HUES64 (cell line): ENCODE data around the gene CALD1.

ENCODE experiments used
- H3K27ac ChIP-seq: 2 replicates; pipeline ENCODE4 v1.7.0; 2013; ENCODE audit warnings: low read depth, low read length, inconsistent platforms
- H3K27me3 ChIP-seq: 2 replicates; pipeline ENCODE4 v1.6.1; 2013; ENCODE audit warnings: mild to moderate bottlenecking, low read length; ENCODE audit not compliant: insufficient read depth
- H3K36me3 ChIP-seq: 2 replicates; pipeline ENCODE4 v1.6.1; 2013; ENCODE audit warnings: mild to moderate bottlenecking, low read length; ENCODE audit not compliant: insufficient read depth
- H3K4me1 ChIP-seq: 2 replicates; pipeline ENCODE4 v1.6.1; 2013; ENCODE audit warnings: mild to moderate bottlenecking, low read length, moderate library complexity; ENCODE audit not compliant: insufficient read depth
- H3K4me3 ChIP-seq: 2 replicates; pipeline ENCODE4 v1.5.1; 2013; ENCODE audit warnings: mild to moderate bottlenecking, low read length, moderate library complexity
- H3K9ac ChIP-seq: 2 replicates; pipeline ENCODE4 v1.6.1; 2013; ENCODE audit warnings: mild to moderate bottlenecking, low read depth, low read length
- H3K9me3 ChIP-seq: 2 replicates; pipeline ENCODE4 v1.6.1; 2013; ENCODE audit warnings: low read depth, low read length; ENCODE audit not compliant: insufficient read depth
- WGBS: fragments of 150-250, 120-280 bp; methylation state at CpG from one replicate; pipeline ENCODE4 v1.1.7; 2013; ENCODE audit warnings: missing lambda C conversion rate; 5-methylcytosine and 5-hydroxymethylcytosine counted together

CALD1 gene

GRCh38 chr7:134742688-134743350, 36.6 kb upstream of the CALD1 start:
- H3K36me3 ChIP-seq, result no peaks in the 10 kb centered on the region
- H3K4me3 ChIP-seq, result no peak overlapping the region; the same call in 1 of the 2 replicates
- peak overlapping the region; percentile 68 for H3K27ac ChIP-seq
- no peak overlapping the region; the same call in none of the 2 replicates for H3K9ac ChIP-seq
- peaks cover 44% of the 10 kb centered on the region for H3K4me1 ChIP-seq
- no peaks in the 10 kb centered on the region for H3K27me3 ChIP-seq
- H3K9me3 ChIP-seq, result no peaks in the 10 kb centered on the region
- 34% methylated on average over 2 of the region's 2 CpGs for WGBS

DNA sequence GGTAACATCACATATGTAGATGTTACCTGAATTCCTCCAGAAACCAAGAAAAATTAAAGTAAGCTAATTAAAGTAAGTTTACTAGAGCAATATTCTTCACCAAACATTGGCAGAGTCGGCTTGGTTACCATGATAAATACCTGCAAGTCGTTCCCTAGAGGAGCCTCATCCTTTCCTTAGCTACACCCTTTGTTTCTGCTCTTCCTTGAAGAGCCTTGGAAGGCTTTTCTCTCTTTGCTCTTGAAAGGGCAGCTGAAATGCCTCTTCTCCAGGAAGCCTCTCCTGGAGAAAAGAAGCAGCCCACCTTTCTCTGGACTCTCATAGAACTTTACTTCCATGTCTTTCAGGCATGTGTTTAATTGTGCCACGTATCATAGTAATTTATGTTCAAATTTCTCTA, 34.9 kb upstream of the CALD1 start:
- peak overlapping the region; percentile 33; the same call in 1 of the 2 replicates for H3K27ac ChIP-seq
- no peak overlapping the region for H3K4me3 ChIP-seq
- no peaks in the 10 kb centered on the region for H3K27me3 ChIP-seq
- no peaks in the 10 kb centered on the region for H3K36me3 ChIP-seq
- H3K4me1 ChIP-seq, result peaks cover 44% of the 10 kb centered on the region
- no peak overlapping the region for H3K9ac ChIP-seq
- WGBS, result 60% methylated on average over 3 of the region's 3 CpGs
- H3K9me3 ChIP-seq, result no peaks in the 10 kb centered on the region

GRCh38 chr7:134747326-134747725, 32.1 kb upstream of the CALD1 start:
- Histone ChIP-seq H3K9me3 (no peaks in the 10 kb centered on the region), H3K4me1 (peaks cover 35% of the 10 kb centered on the region), H3K27me3 (no peaks in the 10 kb centered on the region), H3K27ac (no peak overlapping the region), H3K36me3 (no peaks in the 10 kb centered on the region), H3K9ac (no peak overlapping the region), H3K4me3 (no peak overlapping the region)
- 90% methylated on average over 5 of the region's 5 CpGs for WGBS

GRCh38 chr7:134750083-134751062, 29.1 kb upstream of the CALD1 start:
- no peaks in the 10 kb centered on the region for H3K9me3 ChIP-seq
- 86% methylated on average over 6 of the region's 6 CpGs for whole genome bisulfite sequencing

DNA sequence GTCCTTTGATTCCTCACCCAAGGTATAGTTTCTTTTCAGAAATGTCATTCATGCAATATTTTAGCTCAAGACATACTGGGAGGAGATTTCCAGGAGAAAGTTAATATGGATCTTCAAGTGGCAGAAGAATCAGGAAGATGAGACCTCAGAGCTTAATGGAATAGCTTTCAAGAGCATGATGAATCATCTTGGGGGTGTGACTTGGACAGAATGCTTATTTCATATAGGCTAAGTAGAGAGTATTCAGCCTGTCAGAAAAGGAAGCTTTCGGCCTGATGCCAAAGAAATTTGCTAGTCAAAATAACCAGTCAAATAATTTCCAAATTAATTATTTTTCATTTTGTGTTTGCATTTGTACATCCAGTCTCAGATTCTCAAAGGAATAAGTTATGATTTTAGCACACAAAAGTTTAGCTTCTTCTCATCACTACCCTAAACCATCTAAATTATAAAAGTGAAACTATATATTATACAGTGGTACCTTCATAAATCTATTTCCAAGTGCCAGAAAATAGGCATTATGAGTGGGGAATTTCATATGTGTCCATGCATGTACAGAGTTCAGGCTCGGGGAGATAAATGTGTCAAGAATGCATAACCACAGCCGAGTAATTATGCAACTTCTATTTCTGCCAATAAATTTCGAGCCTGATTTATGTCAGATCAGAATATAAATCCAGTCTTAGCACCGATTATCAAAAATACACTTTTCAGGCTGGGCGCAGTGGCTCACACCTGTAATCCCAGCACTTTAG, 27.3 kb upstream of the CALD1 start:
- Histone ChIP-seq H3K4me1 (no peaks in the 10 kb centered on the region), H3K36me3 (no peaks in the 10 kb centered on the region), H3K9me3 (no peaks in the 10 kb centered on the region), H3K9ac (no peak overlapping the region), H3K27me3 (no peaks in the 10 kb centered on the region), H3K27ac (no peak overlapping the region), H3K4me3 (no peak overlapping the region)
- WGBS, result 95% methylated on average over 5 of the region's 6 CpGs

More at GRCh38 chr7:134750083-134751062, 29.1 kb upstream of the CALD1 start:
- Histone ChIP-seq H3K36me3 (no peaks in the 10 kb centered on the region), H3K4me3 (no peak overlapping the region), H3K27ac (no peak overlapping the region), H3K4me1 (peaks cover 5% of the 10 kb centered on the region), H3K9ac (no peak overlapping the region), H3K27me3 (no peaks in the 10 kb centered on the region)

- Histone ChIP-seq H3K9ac (no peak overlapping the region), H3K9me3 (no peaks in the 10 kb centered on the region), H3K4me1 (no peaks in the 10 kb centered on the region), H3K36me3 (no peaks in the 10 kb centered on the region), H3K27me3 (no peaks in the 10 kb centered on the region), H3K27ac (no peak overlapping the region), H3K4me3 (no peak overlapping the region)
- WGBS, result 80% methylated on average over 1 of the region's 1 CpG
Measured at GRCh38 chr7:134755422-134756022, 23.9 kb upstream of the CALD1 start.

DNA sequence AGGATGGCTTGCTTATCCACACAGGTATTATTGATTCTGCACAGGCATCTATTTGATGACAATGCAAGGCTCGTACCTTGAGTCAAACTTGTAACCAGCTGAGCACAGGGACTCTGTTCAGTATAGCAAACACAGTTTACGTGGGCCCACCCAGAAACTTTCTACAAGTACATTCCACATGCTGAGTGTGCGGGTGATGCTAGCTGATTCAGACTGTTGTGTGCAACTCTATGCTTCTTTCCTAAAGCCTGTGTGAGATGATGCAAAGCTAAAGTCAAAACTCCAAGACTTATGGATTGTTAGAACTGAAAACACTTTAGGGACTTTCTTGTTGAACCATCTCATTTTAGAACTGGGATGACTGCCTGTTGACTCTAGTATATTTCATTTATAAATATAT, 21.5 kb upstream of the CALD1 start:
- Histone ChIP-seq H3K4me1 (no peaks in the 10 kb centered on the region), H3K4me3 (no peak overlapping the region), H3K36me3 (no peaks in the 10 kb centered on the region), H3K9me3 (no peaks in the 10 kb centered on the region), H3K27ac (no peak overlapping the region), H3K27me3 (no peaks in the 10 kb centered on the region), H3K9ac (no peak overlapping the region)
- 96% methylated on average over 3 of the region's 3 CpGs for WGBS

GRCh38 chr7:134758981-134759380, 20.5 kb upstream of the CALD1 start:
- Histone ChIP-seq H3K9me3 (no peaks in the 10 kb centered on the region), H3K36me3 (no peaks in the 10 kb centered on the region), H3K4me3 (no peak overlapping the region), H3K27me3 (no peaks in the 10 kb centered on the region), H3K9ac (no peak overlapping the region), H3K4me1 (no peaks in the 10 kb centered on the region), H3K27ac (no peak overlapping the region)
- 67% methylated on average over 1 of the region's 1 CpG for WGBS

- H3K4me1 ChIP-seq, result no peaks in the 10 kb centered on the region
- H3K27me3 ChIP-seq, result no peaks in the 10 kb centered on the region
- no peak overlapping the region for H3K27ac ChIP-seq
- WGBS, result 93% methylated on average over 5 of the region's 5 CpGs
- no peaks in the 10 kb centered on the region for H3K36me3 ChIP-seq
- H3K9me3 ChIP-seq, result no peaks in the 10 kb centered on the region
- no peak overlapping the region for H3K4me3 ChIP-seq
- H3K9ac ChIP-seq, result no peak overlapping the region
Measured at GRCh38 chr7:134761266-134761665, 18.2 kb upstream of the CALD1 start.

DNA sequence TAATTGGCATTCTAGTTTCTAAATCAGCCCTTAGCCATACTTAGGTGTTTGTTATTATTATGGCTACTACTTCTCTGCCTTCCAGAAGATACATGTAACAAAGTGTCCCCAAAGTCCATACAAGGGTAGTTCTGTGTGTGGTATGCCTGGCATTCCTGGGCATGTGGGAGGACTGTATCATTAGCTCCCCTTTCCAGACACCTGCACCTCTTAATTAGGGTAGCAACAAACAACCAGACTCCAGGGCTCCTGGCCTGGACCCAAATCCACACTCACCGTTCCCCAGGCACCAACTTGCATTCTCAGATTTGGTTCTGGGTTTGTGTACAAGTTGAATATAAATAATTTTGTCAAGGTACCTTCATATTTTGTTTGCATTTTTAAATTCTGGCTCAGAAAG, 15.5 kb upstream of the CALD1 start:
- no peaks in the 10 kb centered on the region for H3K9me3 ChIP-seq
- no peak overlapping the region for H3K27ac ChIP-seq
- no peaks in the 10 kb centered on the region for H3K4me1 ChIP-seq
- no peak overlapping the region for H3K9ac ChIP-seq
- WGBS, result no CpG with 5 or more reads among the region's 1 CpG
- no peaks in the 10 kb centered on the region for H3K27me3 ChIP-seq
- H3K4me3 ChIP-seq, result no peak overlapping the region
- no peaks in the 10 kb centered on the region for H3K36me3 ChIP-seq
